Esophagus muscularis mucosa (tissue), 4 donors: Measurements from ENCODE around the gene PPP1R14B. TPM values are rescaled to one million over a fixed set of nuclear protein-coding genes. Genes with fewer than 3 reads are reported as not detected.

Source experiments
- DNase-seq: peaks from one replicate; pipeline ENCODE4 v3.0.0-alpha.2; 2017; ENCODE audit errors: extremely low spot score
- H3K27ac ChIP-seq, 4 donors: fragments of 200-600 bp; sonication (generic); replicated peaks in 1 of 4; 1 replicate in 3 of 4; 2 replicates in 1 of 4; pipeline ENCODE4 v1.5.1; 2016 to 2019; ENCODE audit warnings: mild to moderate bottlenecking in 1 of 4
- H3K27me3 ChIP-seq, 4 donors: fragments of 200-600 bp; sonication (generic); one replicate each; pipeline versions ENCODE4 v1.5.1 to v1.6.0; 2016 to 2019
- H3K36me3 ChIP-seq, 4 donors: fragments of 200-600 bp; sonication (generic); one replicate each; pipeline ENCODE4 v1.5.1; 2016 to 2019
- H3K4me1 ChIP-seq, 4 donors: fragments of 200-600 bp; sonication (generic); one replicate each; pipeline ENCODE4 v1.5.1; 2016 to 2019
- H3K4me3 ChIP-seq, 4 donors: fragments of 200-600 bp; sonication (generic); 1 replicate in 2 of 4; 2 replicates in 2 of 4; pipeline ENCODE4 v1.5.1; 2016 to 2019; ENCODE audit warnings: mild to moderate bottlenecking in 4 of 4, moderate library complexity in 1 of 4
- H3K9me3 ChIP-seq, 4 donors: fragments of 200-600 bp; sonication (generic); 1 replicate in 3 of 4; 2 replicates in 1 of 4; pipeline ENCODE4 v1.5.1; 2016 to 2019
- CTCF ChIP-seq, 3 experiments: fragments of 200-600 bp in 2 of 3; fragments of 450-650 bp in 1 of 3; sonication (generic) in 2 of 3; IDR thresholded peaks; one replicate each; pipeline ENCODE4 v1.5.1; 2017 to 2019; ENCODE audit warnings: antibody characterized with exemption in 3 of 3, mild to moderate bottlenecking in 2 of 3, moderate library complexity in 1 of 3
- EP300 ChIP-seq: sonication (generic); formaldehyde crosslinking; IDR thresholded peaks from one replicate; pipeline ENCODE4 v1.6.1; 2017; ENCODE audit warnings: antibody characterized with exemption
- POLR2A ChIP-seq: fragments of 450-650 bp; IDR thresholded peaks from one replicate; pipeline ENCODE4 v1.6.1; 2017; ENCODE audit warnings: antibody characterized with exemption, moderate library complexity, mild to moderate bottlenecking, low read depth
- POLR2AphosphoS5 ChIP-seq, 2 donors: sonication (generic); formaldehyde crosslinking; IDR thresholded peaks; one replicate each; pipeline ENCODE4 v1.6.1; 2017; ENCODE audit warnings: antibody characterized with exemption in 2 of 2
- WGBS: methylation state at CpG from one replicate; pipeline ENCODE4 v1.1.5; 2018; 5-methylcytosine and 5-hydroxymethylcytosine counted together
- intact Hi-C: fragments of 100-400 bp; cut with DNase I; formaldehyde crosslinking; loops from one replicate; pipeline ENCODE4 v1.15.1; 2023
- total RNA-seq, 4 donors: library from RNA; depleted of rRNA; stranded (reverse); fragments of >200 nt; gene quantifications; one replicate each; pipeline versions ENCODE4 v1.1.0 to v1.2.1, GENCODE V29; 2016

Gene PPP1R14B
- total RNA-seq, 4 donors from 2014 or later = 50.4 to 92.9 (median 79.8) TPM

GRCh38 chr11:64227405-64227956 is 19.3 kb downstream of the PPP1R14B start:
- no peaks in the 10 kb centered on the region for H3K9me3 ChIP-seq
- intact Hi-C loops = loop anchor here (5.0 kb wide), 1 partner anchor 40 kb away; the partner anchor contains the start of gene STIP1
- DNase-seq = no peak
- TF ChIP-seq POLR2AphosphoS5 (IDR thresholded peaks at IDR 0.05) (no peak), EP300 (no peak), CTCF (IDR thresholded peaks at IDR 0.05) (no peak), POLR2A (no peak)
- peaks cover 4 to 21% (median 12%) of the 10 kb centered on the region in 4 donors for H3K36me3 ChIP-seq
- no peaks in the 10 kb centered on the region for H3K27me3 ChIP-seq
- peak overlapping the region; percentile 69 to 80 (median 71) for H3K4me3 ChIP-seq
- peaks cover 35 to 73% (median 67%) of the 10 kb centered on the region in 4 donors for H3K4me1 ChIP-seq
- 76% methylated on average over 3 of the region's 3 CpGs for WGBS
- H3K27ac ChIP-seq = peak overlapping the region; percentile 87 to 93 (median 90)

GRCh38 chr11:64226507-64227051 is 20.2 kb downstream of the PPP1R14B start:
- no peaks in the 10 kb centered on the region for H3K9me3 ChIP-seq
- intact Hi-C loops = loop anchor here (5.0 kb wide), 1 partner anchor 39 kb away; the partner anchor contains the start of gene STIP1
- WGBS = 23% methylated on average over 10 of the region's 26 CpGs
- peak overlapping the region; percentile 69 to 80 (median 71) for H3K4me3 ChIP-seq
- peaks cover 4 to 24% (median 12%) of the 10 kb centered on the region in 4 donors for H3K36me3 ChIP-seq
- peaks cover 35 to 64% (median 58%) of the 10 kb centered on the region in 4 donors for H3K4me1 ChIP-seq
- no peak for DNase-seq
- TF ChIP-seq POLR2AphosphoS5 (IDR thresholded peaks at IDR 0.05) (no peak), POLR2A (no peak), EP300 (no peak), CTCF (IDR thresholded peaks at IDR 0.05) (no peak)
- no peaks in the 10 kb centered on the region for H3K27me3 ChIP-seq
- peak overlapping the region; percentile 87 to 93 (median 90) for H3K27ac ChIP-seq

GRCh38 chr11:64225608-64226506 is 20.9 kb downstream of the PPP1R14B start, which contains the start of the genes NUDT22 and TRPT1:
Gene NUDT22, plus strand, starts transcription at chr11:64226274. Its CDS starts 379 bp downstream, at chr11:64226653.
Gene TRPT1, minus strand, starts transcription at chr11:64226186. Its CDS starts 326 bp downstream, at chr11:64225860.
- 17% methylated on average over 4 of the region's 54 CpGs for WGBS
- peaks cover 30 to 57% (median 51%) of the 10 kb centered on the region in 4 donors for H3K4me1 ChIP-seq
- TF ChIP-seq EP300 = no peak
- peak in 2 of 3 experiments; percentile 22 to 36 for TF ChIP-seq CTCF (IDR thresholded peaks at IDR 0.05)
- peak; percentile 94 for TF ChIP-seq POLR2A
- peak; percentile 94 for TF ChIP-seq POLR2AphosphoS5 (IDR thresholded peaks at IDR 0.05)
- H3K36me3 ChIP-seq = peaks cover 4 to 32% (median 17%) of the 10 kb centered on the region in 4 donors
- H3K9me3 ChIP-seq = no peaks in the 10 kb centered on the region
- peak within 1 kb of the TSS; percentile 69 to 80 (median 71) for H3K4me3 ChIP-seq
- intact Hi-C loops = loop anchor here (5.0 kb wide), 1 partner anchor 39 kb away; the partner anchor contains the start of gene STIP1
- peak within 1 kb of the TSS; percentile 87 to 93 (median 90) for H3K27ac ChIP-seq
- no peaks in the 10 kb centered on the region for H3K27me3 ChIP-seq
- DNase-seq = peak; percentile 98

- intact Hi-C loops = loop anchor here (5.0 kb wide), 1 partner anchor 38 kb away; the partner anchor contains the start of gene STIP1
- 69% methylated on average over 9 of the region's 22 CpGs for WGBS
These were observed 21.7 kb downstream of the PPP1R14B start for GRCh38 chr11:64224891-64225607.

More at GRCh38 chr11:64224891-64225607, 21.7 kb downstream of the PPP1R14B start:
- Histone ChIP-seq H3K9me3 (no peaks in the 10 kb centered on the region), H3K36me3 (peaks cover 4 to 38% (median 25%) of the 10 kb centered on the region in 4 donors), H3K4me1 (peaks cover 30 to 53% (median 46%) of the 10 kb centered on the region in 4 donors), H3K27ac (peak overlapping the region; percentile 87 to 93 (median 90)), H3K4me3 (peak overlapping the region; percentile 69 to 80 (median 71)), H3K27me3 (no peaks in the 10 kb centered on the region)
- TF ChIP-seq EP300 = no peak
- TF ChIP-seq CTCF (IDR thresholded peaks at IDR 0.05) = no peak
- no peak for TF ChIP-seq POLR2AphosphoS5 (IDR thresholded peaks at IDR 0.05)
- DNase-seq = no peak
